HepG2 (cell line): Measurements from ENCODE around the gene CRAMP1. TPM values are rescaled to one million over a fixed set of nuclear protein-coding genes. Genes with fewer than 3 reads are reported as not detected.

Source experiments
- ARHGAP35 ChIP-seq: sonication (generic); formaldehyde crosslinking; IDR thresholded peaks from 2 replicates; pipeline ENCODE4 v1.9.0; 2022; ENCODE audit warnings: mild to moderate bottlenecking, inconsistent platforms, moderate library complexity, missing genetic modification reagents, borderline replicate concordance
- HNRNPLL ChIP-seq: fragments of 200-400 bp; formaldehyde crosslinking; IDR thresholded peaks from 2 replicates; pipeline ENCODE4 v1.6.1; 2017; ENCODE audit warnings: mild to moderate bottlenecking, low read depth, low read length; ENCODE audit not compliant: poor library complexity, severe bottlenecking
- KLF15 ChIP-seq: sonication (generic); formaldehyde crosslinking; IDR thresholded peaks from 2 replicates; pipeline ENCODE4 v1.8.1; 2023; ENCODE audit warnings: borderline replicate concordance, mild to moderate bottlenecking, inconsistent platforms, missing genetic modification reagents, mixed read lengths
- MBNL3 ChIP-seq: fragments of 250-450 bp; sonication (Bioruptor Pico); conservative IDR thresholded peaks from 2 replicates; pipeline ENCODE4 v1.8.0; 2022; ENCODE audit warnings: mild to moderate bottlenecking, inconsistent platforms
- NR3C1 ChIP-seq: sonication (generic); formaldehyde crosslinking; IDR thresholded peaks from 2 replicates; pipeline ENCODE4 v1.4.0; 2020; ENCODE audit warnings: missing genetic modification reagents
- REL ChIP-seq: sonication (generic); formaldehyde crosslinking; conservative IDR thresholded peaks from 2 replicates; pipeline ENCODE4 v1.8.0; 2022; ENCODE audit warnings: mild to moderate bottlenecking, missing genetic modification reagents, moderate library complexity
- SPEN ChIP-seq: sonication (generic); formaldehyde crosslinking; IDR thresholded peaks from 2 replicates; pipeline ENCODE4 v1.5.1; 2020; ENCODE audit warnings: low read depth, mild to moderate bottlenecking, missing genetic modification reagents
- ZNF124 ChIP-seq: sonication (generic); formaldehyde crosslinking; IDR thresholded peaks from 2 replicates; pipeline ENCODE4 v1.4.0; 2020; ENCODE audit warnings: missing genetic modification reagents
- ZNF251 ChIP-seq: sonication (generic); formaldehyde crosslinking; IDR thresholded peaks from 2 replicates; pipeline ENCODE4 v1.9.0; 2021; ENCODE audit warnings: mild to moderate bottlenecking, missing genetic modification reagents
- ZZZ3 ChIP-seq: sonication (generic); formaldehyde crosslinking; IDR thresholded peaks from 2 replicates; pipeline ENCODE4 v1.4.0; 2020; ENCODE audit warnings: missing genetic modification reagents, mild to moderate bottlenecking, borderline replicate concordance
- polyA plus RNA-seq, 8 experiments: library from polyadenylated mRNA; depleted of rRNA in 3 of 8; stranded (reverse) in 7 of 8; unstranded in 1 of 8; fragments of >200 nt; fragmentation: Illumina TruSeq in 4 of 8; extraction: Trizol in 4 of 8; gene quantifications; 2 replicates each; pipeline versions ENCODE4 v1.2.1 to v1.2.3, GENCODE V29; 2011 to 2016; ENCODE audit warnings: low read depth in 4 of 8, missing spikeins in 1 of 8, mixed read lengths in 1 of 8; ENCODE audit not compliant: insufficient read depth in 1 of 8
- total RNA-seq, 5 experiments: library from RNA; depleted of rRNA; stranded (reverse); fragments of >200 nt; fragmentation: Illumina TruSeq; extraction: Trizol; gene quantifications; 2 replicates each; pipeline ENCODE4 v1.2.3, GENCODE V29; 2016; ENCODE audit warnings: low read depth in 1 of 5
- TF ChIP-seq, protein P1 (sequence below): sonication (generic); formaldehyde crosslinking; IDR thresholded peaks from 2 replicates; pipeline ENCODE4 v1.5.0; 2020; ENCODE audit warnings: missing genetic modification reagents
- TF ChIP-seq, protein P2 (sequence below): sonication (generic); formaldehyde crosslinking; IDR thresholded peaks from 2 replicates; pipeline ENCODE4 v1.9.0; 2021; ENCODE audit warnings: missing genetic modification reagents, borderline replicate concordance
- TF ChIP-seq, protein P3 (sequence below): sonication (generic); formaldehyde crosslinking; IDR thresholded peaks from 2 replicates; pipeline ENCODE4 v1.4.0; 2020; ENCODE audit warnings: missing genetic modification reagents
- TF ChIP-seq, protein P4 (sequence below): sonication (generic); formaldehyde crosslinking; IDR thresholded peaks from 2 replicates; pipeline ENCODE4 v1.4.0; 2020; ENCODE audit warnings: mild to moderate bottlenecking, missing genetic modification reagents, borderline replicate concordance

CRAMP1 gene
- total and polyA plus RNA-seq, 2 of the 13 experiments (the other 11 are each of a cell fraction or from before 2014, with no cell fraction given) = 6.8 to 9.7 TPM

DNA sequence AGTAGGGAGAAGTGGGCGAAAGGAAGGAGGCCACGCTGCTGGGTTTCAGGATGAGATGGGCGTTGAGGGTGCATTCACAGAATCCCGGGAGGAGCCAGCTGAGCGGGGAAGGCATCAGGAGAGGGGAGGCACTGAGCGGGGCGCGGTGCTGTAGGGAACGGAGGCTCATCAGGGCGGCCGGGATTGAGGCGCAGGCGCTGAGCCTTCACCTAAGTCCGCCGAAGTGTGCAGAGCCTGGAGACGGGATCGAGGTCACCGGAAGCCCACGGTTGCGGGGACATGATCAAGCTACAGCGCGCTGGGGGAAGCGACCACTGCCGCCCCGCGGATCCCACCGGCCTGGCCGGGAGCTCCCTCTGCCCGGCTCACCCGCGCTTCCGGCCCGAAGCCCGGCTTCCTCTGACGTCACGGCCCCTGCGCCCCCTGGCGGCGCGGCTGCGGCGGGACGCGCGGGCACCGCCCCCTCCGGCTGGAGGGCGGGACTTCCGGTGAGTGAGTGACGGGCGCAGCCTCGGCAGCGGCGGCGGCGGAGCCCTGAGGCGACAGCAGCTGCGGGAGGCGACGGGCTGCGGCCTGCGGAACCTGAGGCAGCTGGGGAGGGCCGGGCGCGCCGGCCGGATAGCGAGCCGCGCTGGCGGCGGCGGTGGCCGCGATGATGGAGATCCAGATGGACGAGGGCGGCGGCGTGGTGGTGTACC lies 93.7 kb downstream of the CRAMP1 start, which contains the start of gene MAPK8IP3 (continued):
- TF ChIP-seq, protein P1, sequence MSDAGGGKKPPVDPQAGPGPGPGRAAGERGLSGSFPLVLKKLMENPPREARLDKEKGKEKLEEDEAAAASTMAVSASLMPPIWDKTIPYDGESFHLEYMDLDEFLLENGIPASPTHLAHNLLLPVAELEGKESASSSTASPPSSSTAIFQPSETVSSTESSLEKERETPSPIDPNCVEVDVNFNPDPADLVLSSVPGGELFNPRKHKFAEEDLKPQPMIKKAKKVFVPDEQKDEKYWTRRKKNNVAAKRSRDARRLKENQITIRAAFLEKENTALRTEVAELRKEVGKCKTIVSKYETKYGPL (CRISPR knock-in tag) = 0 out of 2 replicates have a peak, but pooled peaks have one; percentile 36
- TF ChIP-seq HNRNPLL (peak; percentile 71), MBNL3 (no peak), KLF15 (CRISPR knock-in tag) (no peak), NR3C1 (no peak), ZZZ3 (CRISPR knock-in tag) (no peak), ZNF124 (CRISPR knock-in tag) (no peak; the same call in 1 of the 2 replicates), SPEN (peak; percentile 97), REL (CRISPR knock-in tag) (no peak), ZNF251 (no peak), ARHGAP35 (CRISPR knock-in tag) (no peak)
- TF ChIP-seq, protein P2, sequence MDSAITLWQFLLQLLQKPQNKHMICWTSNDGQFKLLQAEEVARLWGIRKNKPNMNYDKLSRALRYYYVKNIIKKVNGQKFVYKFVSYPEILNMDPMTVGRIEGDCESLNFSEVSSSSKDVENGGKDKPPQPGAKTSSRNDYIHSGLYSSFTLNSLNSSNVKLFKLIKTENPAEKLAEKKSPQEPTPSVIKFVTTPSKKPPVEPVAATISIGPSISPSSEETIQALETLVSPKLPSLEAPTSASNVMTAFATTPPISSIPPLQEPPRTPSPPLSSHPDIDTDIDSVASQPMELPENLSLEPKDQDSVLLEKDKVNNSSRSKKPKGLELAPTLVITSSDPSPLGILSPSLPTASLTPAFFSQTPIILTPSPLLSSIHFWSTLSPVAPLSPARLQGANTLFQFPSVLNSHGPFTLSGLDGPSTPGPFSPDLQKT (CRISPR knock-in tag) = peak; percentile 93
- TF ChIP-seq, protein P3, sequence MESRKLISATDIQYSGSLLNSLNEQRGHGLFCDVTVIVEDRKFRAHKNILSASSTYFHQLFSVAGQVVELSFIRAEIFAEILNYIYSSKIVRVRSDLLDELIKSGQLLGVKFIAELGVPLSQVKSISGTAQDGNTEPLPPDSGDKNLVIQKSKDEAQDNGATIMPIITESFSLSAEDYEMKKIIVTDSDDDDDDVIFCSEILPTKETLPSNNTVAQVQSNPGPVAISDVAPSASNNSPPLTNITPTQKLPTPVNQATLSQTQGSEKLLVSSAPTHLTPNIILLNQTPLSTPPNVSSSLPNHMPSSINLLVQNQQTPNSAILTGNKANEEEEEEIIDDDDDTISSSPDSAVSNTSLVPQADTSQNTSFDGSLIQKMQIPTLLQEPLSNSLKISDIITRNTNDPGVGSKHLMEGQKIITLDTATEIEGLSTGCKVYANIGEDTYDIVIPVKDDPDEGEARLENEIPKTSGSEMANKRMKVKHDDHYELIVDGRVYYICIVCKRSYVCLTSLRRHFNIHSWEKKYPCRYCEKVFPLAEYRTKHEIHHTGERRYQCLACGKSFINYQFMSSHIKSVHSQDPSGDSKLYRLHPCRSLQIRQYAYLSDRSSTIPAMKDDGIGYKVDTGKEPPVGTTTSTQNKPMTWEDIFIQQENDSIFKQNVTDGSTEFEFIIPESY (CRISPR knock-in tag) = no peak
- TF ChIP-seq, protein P4, sequence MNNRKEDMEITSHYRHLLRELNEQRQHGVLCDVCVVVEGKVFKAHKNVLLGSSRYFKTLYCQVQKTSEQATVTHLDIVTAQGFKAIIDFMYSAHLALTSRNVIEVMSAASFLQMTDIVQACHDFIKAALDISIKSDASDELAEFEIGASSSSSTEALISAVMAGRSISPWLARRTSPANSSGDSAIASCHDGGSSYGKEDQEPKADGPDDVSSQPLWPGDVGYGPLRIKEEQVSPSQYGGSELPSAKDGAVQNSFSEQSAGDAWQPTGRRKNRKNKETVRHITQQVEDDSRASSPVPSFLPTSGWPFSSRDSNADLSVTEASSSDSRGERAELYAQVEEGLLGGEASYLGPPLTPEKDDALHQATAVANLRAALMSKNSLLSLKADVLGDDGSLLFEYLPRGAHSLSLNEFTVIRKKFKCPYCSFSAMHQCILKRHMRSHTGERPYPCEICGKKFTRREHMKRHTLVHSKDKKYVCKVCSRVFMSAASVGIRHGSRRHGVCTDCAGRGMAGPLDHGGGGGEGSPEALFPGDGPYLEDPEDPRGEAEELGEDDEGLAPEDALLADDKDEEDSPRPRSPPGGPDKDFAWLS (CRISPR knock-in tag) = no peak
